Heart left ventricle (tissue), 13 donors: Measurements from ENCODE around the gene GNAO1.

Source experiments
- POLR2A ChIP-seq, 2 donors: fragments of 450-650 bp; IDR thresholded peaks; one replicate each; pipeline ENCODE4 v1.6.1; 2017; ENCODE audit warnings: antibody characterized with exemption in 2 of 2, mild to moderate bottlenecking in 2 of 2, moderate library complexity in 2 of 2
- TF ChIP-seq, protein P1 (sequence below), 12 donors: fragments of 200-600 bp; sonication (generic) in 4 of 12; IDR thresholded peaks; one replicate each; pipeline versions ENCODE4 v1.5.0 to v1.8.0; 2018 to 2022; ENCODE audit warnings: antibody characterized with exemption in 12 of 12, mild to moderate bottlenecking in 5 of 12
- donor health status: ischemic (EF 13 %, LVEDD 7.1; RV severe dilation, severe dysfunction).
- donor health status: DM: no; HTN: yes; CAD: no.
- donor health status: DM: no; HTN: no; CAD: no.
- donor health status: ischemic (EF 25% LVEDD 6.9; RV normal size, moderate dysfunction).
- donor health status: ischemic (EF 25% LVEDD 5.7; RV mildly dilated, moderate dysfunction).
- donor health status: ischemic (EF 35%, LVEDD 5.7; RV mildly dilated, moderate dysfunction).
- donor health status: nonischemic (EF 11% LVEDD 7.7; RV severe dilation, severe dysfunction).
- donor health status: DM: yes; HTN: yes; CAD: no.
- donor health status: PGD.
- donor health status: ischemic (EF 29% LVEDD 5.4; RV normal size, mild dysfunction).
- donor health status: nonischemic (EF 23%, LVEDD 6.1; RV moderate dilation, normal function).

DNA sequence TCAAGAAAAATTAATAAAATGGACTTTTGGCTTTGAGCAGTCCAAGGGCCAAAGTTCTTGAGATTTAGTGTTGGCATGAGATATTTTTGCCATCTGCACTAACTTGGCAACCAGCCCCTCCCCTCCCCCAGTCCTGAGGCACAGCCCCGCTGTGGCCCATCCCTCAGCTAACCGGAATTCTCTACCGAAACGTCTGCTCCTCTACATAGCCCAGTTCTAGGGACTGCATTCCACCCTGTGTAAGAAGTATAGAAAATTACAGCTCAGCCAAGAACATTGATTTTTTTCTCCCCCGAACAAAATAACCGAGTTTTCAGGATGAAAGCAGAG lies 136.6 kb downstream of the GNAO1 start:
- TF ChIP-seq, protein P1, sequence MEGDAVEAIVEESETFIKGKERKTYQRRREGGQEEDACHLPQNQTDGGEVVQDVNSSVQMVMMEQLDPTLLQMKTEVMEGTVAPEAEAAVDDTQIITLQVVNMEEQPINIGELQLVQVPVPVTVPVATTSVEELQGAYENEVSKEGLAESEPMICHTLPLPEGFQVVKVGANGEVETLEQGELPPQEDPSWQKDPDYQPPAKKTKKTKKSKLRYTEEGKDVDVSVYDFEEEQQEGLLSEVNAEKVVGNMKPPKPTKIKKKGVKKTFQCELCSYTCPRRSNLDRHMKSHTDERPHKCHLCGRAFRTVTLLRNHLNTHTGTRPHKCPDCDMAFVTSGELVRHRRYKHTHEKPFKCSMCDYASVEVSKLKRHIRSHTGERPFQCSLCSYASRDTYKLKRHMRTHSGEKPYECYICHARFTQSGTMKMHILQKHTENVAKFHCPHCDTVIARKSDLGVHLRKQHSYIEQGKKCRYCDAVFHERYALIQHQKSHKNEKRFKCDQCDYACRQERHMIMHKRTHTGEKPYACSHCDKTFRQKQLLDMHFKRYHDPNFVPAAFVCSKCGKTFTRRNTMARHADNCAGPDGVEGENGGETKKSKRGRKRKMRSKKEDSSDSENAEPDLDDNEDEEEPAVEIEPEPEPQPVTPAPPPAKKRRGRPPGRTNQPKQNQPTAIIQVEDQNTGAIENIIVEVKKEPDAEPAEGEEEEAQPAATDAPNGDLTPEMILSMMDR (IDR thresholded peaks at IDR 0.05) = no peak
- TF ChIP-seq POLR2A (IDR thresholded peaks at IDR 0.05) = no peak
